ENCODE measurements around the gene GEMIN5.
A peak's percentile ranks its signal among the peaks of the same experiment; 100 is the strongest.
"Not testable (repeated sequence)": the region's sequence is repeated elsewhere in the genome, so short reads cannot be mapped to it uniquely, and the experiment has no call there.

GEMIN5 gene

GRCh38 chr5:154940772-154941620, 3.0 kb upstream of the GEMIN5 start, which contains the start of gene MRPL22:
TSS of gene MRPL22 (plus strand) at chr5:154941073. CDS start at chr5:154941111, 38 bp downstream.
- peak within 1 kb of the TSS; percentile 92 for H3K4me3 ChIP-seq (ENCODE audit: low read depth, low read length)

GRCh38 chr5:154940375-154940771, 2.4 kb upstream of the GEMIN5 start:
- Histone ChIP-seq H3K9me3 (ENCODE audit: control insufficient read depth, insufficient read depth, low read depth, low read length) (no peaks in the 10 kb centered on the region), H3K36me3 (ENCODE audit: control insufficient read depth, insufficient read depth, low read length) (peaks cover 6% of the 10 kb centered on the region), H3K27ac (ENCODE audit: low read depth, low read length) (0 out of 2 replicates have a peak overlapping the region, but pooled peaks have one; percentile 11), H3K27me3 (ENCODE audit: control insufficient read depth, insufficient read depth, low read length) (no peaks in the 10 kb centered on the region), H3K9ac (ENCODE audit: low read length) (peak overlapping the region; percentile 86), H3K4me3 (ENCODE audit: low read depth, low read length) (peak overlapping the region; percentile 92), H3K4me1 (ENCODE audit: control insufficient read depth, insufficient read depth, low read length) (peaks cover 11% of the 10 kb centered on the region)

More at GRCh38 chr5:154940772-154941620, 3.0 kb upstream of the GEMIN5 start, which contains the start of gene MRPL22:
- peak within 1 kb of the TSS; percentile 26; the same call in 1 of the 2 replicates for H3K27ac ChIP-seq (ENCODE audit: low read depth, low read length)
- H3K27me3 ChIP-seq (ENCODE audit: control insufficient read depth, insufficient read depth, low read length) = no peaks in the 10 kb centered on the region
- H3K36me3 ChIP-seq (ENCODE audit: control insufficient read depth, insufficient read depth, low read length) = peaks cover under 1% of the 10 kb centered on the region; the same call in 1 of the 2 replicates
- H3K9ac ChIP-seq (ENCODE audit: low read length) = peak within 1 kb of the TSS; percentile 86
- no peaks in the 10 kb centered on the region for H3K9me3 ChIP-seq (ENCODE audit: control insufficient read depth, insufficient read depth, low read depth, low read length)
- peaks cover 9% of the 10 kb centered on the region for H3K4me1 ChIP-seq (ENCODE audit: control insufficient read depth, insufficient read depth, low read length)

- H3K36me3 ChIP-seq (ENCODE audit: control insufficient read depth, insufficient read depth, low read length) = peaks cover 15% of the 10 kb centered on the region
- H3K4me1 ChIP-seq (ENCODE audit: control insufficient read depth, insufficient read depth, low read length) = peaks cover 13% of the 10 kb centered on the region
- not testable (repeated sequence) for H3K27ac ChIP-seq (ENCODE audit: low read depth, low read length); H3K4me3 ChIP-seq (ENCODE audit: low read depth, low read length); H3K27me3 ChIP-seq (ENCODE audit: control insufficient read depth, insufficient read depth, low read length); H3K9ac ChIP-seq (ENCODE audit: low read length); H3K9me3 ChIP-seq (ENCODE audit: control insufficient read depth, insufficient read depth, low read depth, low read length)
These were observed 1.4 kb upstream of the GEMIN5 start for GRCh38 chr5:154939387-154939786.

GRCh38 chr5:154937186-154937717, 759 bp downstream of the GEMIN5 start:
- Histone ChIP-seq H3K27ac (ENCODE audit: low read depth, low read length) (no peak overlapping the region), H3K36me3 (ENCODE audit: control insufficient read depth, insufficient read depth, low read length) (peaks cover 32% of the 10 kb centered on the region), H3K4me1 (ENCODE audit: control insufficient read depth, insufficient read depth, low read length) (peaks cover 13% of the 10 kb centered on the region), H3K4me3 (ENCODE audit: low read depth, low read length) (peak overlapping the region; percentile 94), H3K27me3 (ENCODE audit: control insufficient read depth, insufficient read depth, low read length) (no peaks in the 10 kb centered on the region), H3K9ac (ENCODE audit: low read length) (peak overlapping the region; percentile 91), H3K9me3 (ENCODE audit: control insufficient read depth, insufficient read depth, low read depth, low read length) (no peaks in the 10 kb centered on the region)

GRCh38 chr5:154934881-154935280, 3.1 kb downstream of the GEMIN5 start:
- no peak overlapping the region for H3K9ac ChIP-seq (ENCODE audit: low read length)
- H3K4me1 ChIP-seq (ENCODE audit: control insufficient read depth, insufficient read depth, low read length) = peaks cover 13% of the 10 kb centered on the region
- H3K27me3 ChIP-seq (ENCODE audit: control insufficient read depth, insufficient read depth, low read length) = no peaks in the 10 kb centered on the region
- peaks cover 53% of the 10 kb centered on the region for H3K36me3 ChIP-seq (ENCODE audit: control insufficient read depth, insufficient read depth, low read length)
- no peak overlapping the region for H3K4me3 ChIP-seq (ENCODE audit: low read depth, low read length)
- no peaks in the 10 kb centered on the region for H3K9me3 ChIP-seq (ENCODE audit: control insufficient read depth, insufficient read depth, low read depth, low read length)
- no peak overlapping the region for H3K27ac ChIP-seq (ENCODE audit: low read depth, low read length)

- Histone ChIP-seq H3K36me3 (ENCODE audit: control insufficient read depth, insufficient read depth, low read length) (peaks cover 64% of the 10 kb centered on the region), H3K27ac (ENCODE audit: low read depth, low read length) (no peak overlapping the region), H3K4me3 (ENCODE audit: low read depth, low read length) (no peak overlapping the region), H3K27me3 (ENCODE audit: control insufficient read depth, insufficient read depth, low read length) (no peaks in the 10 kb centered on the region), H3K9ac (ENCODE audit: low read length) (no peak overlapping the region), H3K4me1 (ENCODE audit: control insufficient read depth, insufficient read depth, low read length) (peaks cover 13% of the 10 kb centered on the region), H3K9me3 (ENCODE audit: control insufficient read depth, insufficient read depth, low read depth, low read length) (no peaks in the 10 kb centered on the region)
These were observed 4.5 kb downstream of the GEMIN5 start for GRCh38 chr5:154933537-154933936.

GRCh38 chr5:154923441-154924430, 14.3 kb downstream of the GEMIN5 start:
- Histone ChIP-seq H3K36me3 (ENCODE audit: control insufficient read depth, insufficient read depth, low read length) (peaks cover 90% of the 10 kb centered on the region), H3K27me3 (ENCODE audit: control insufficient read depth, insufficient read depth, low read length) (no peaks in the 10 kb centered on the region), H3K4me1 (ENCODE audit: control insufficient read depth, insufficient read depth, low read length) (no peaks in the 10 kb centered on the region), H3K4me3 (ENCODE audit: low read depth, low read length) (no peak overlapping the region), H3K9ac (ENCODE audit: low read length) (no peak overlapping the region), H3K27ac (ENCODE audit: low read depth, low read length) (no peak overlapping the region), H3K9me3 (ENCODE audit: control insufficient read depth, insufficient read depth, low read depth, low read length) (no peaks in the 10 kb centered on the region)

GRCh38 chr5:154917757-154918156, 20.3 kb downstream of the GEMIN5 start:
- Histone ChIP-seq H3K27me3 (ENCODE audit: control insufficient read depth, insufficient read depth, low read length) (no peaks in the 10 kb centered on the region), H3K4me3 (ENCODE audit: low read depth, low read length) (no peak overlapping the region), H3K4me1 (ENCODE audit: control insufficient read depth, insufficient read depth, low read length) (no peaks in the 10 kb centered on the region), H3K36me3 (ENCODE audit: control insufficient read depth, insufficient read depth, low read length) (peaks cover 85% of the 10 kb centered on the region), H3K9ac (ENCODE audit: low read length) (no peak overlapping the region), H3K9me3 (ENCODE audit: control insufficient read depth, insufficient read depth, low read depth, low read length) (no peaks in the 10 kb centered on the region), H3K27ac (ENCODE audit: low read depth, low read length) (no peak overlapping the region)

GRCh38 chr5:154916874-154917273, 21.1 kb downstream of the GEMIN5 start:
- Histone ChIP-seq H3K9me3 (ENCODE audit: control insufficient read depth, insufficient read depth, low read depth, low read length) (no peaks in the 10 kb centered on the region), H3K9ac (ENCODE audit: low read length) (no peak overlapping the region), H3K4me1 (ENCODE audit: control insufficient read depth, insufficient read depth, low read length) (no peaks in the 10 kb centered on the region), H3K36me3 (ENCODE audit: control insufficient read depth, insufficient read depth, low read length) (peaks cover 91% of the 10 kb centered on the region), H3K4me3 (ENCODE audit: low read depth, low read length) (no peak overlapping the region), H3K27me3 (ENCODE audit: control insufficient read depth, insufficient read depth, low read length) (no peaks in the 10 kb centered on the region), H3K27ac (ENCODE audit: low read depth, low read length) (no peak overlapping the region)

- H3K4me3 ChIP-seq (ENCODE audit: low read depth, low read length); H3K27ac ChIP-seq (ENCODE audit: low read depth, low read length); H3K27me3 ChIP-seq (ENCODE audit: control insufficient read depth, insufficient read depth, low read length); H3K9ac ChIP-seq (ENCODE audit: low read length); H3K4me1 ChIP-seq (ENCODE audit: control insufficient read depth, insufficient read depth, low read length); H3K9me3 ChIP-seq (ENCODE audit: control insufficient read depth, insufficient read depth, low read depth, low read length): not testable (repeated sequence)
- H3K36me3 ChIP-seq (ENCODE audit: control insufficient read depth, insufficient read depth, low read length) = peaks cover 92% of the 10 kb centered on the region
These were observed 32.4 kb downstream of the GEMIN5 start for GRCh38 chr5:154905601-154906000.

All from HUES6 (cell line).